AG04450 (cell line): ENCODE results near the gene GPRIN3. TPM values are rescaled to one million over a fixed set of nuclear protein-coding genes. Genes with fewer than 3 reads are reported as not detected.

ENCODE experiments used
- CTCF ChIA-PET: fragments of 300-600, 350-600 bp; formaldehyde crosslinking; extraction: SDS; loops from one replicate; lab custom pipeline; 2022; ENCODE audit warnings: antibody characterized with exemption, inconsistent platforms; lab: Charles Lee
- POLR2A ChIA-PET: fragments of 350-600 bp; formaldehyde crosslinking; extraction: SDS; loops from one replicate; lab custom pipeline; 2021; ENCODE audit warnings: antibody characterized with exemption, inconsistent platforms; lab: Yijun Ruan, JAX
- DNase-seq: peaks from one replicate; pipeline ENCODE4 v3.0.0-alpha.2; 2011; ENCODE audit warnings: low read depth, low spot score
- H3K27ac ChIP-seq: one replicate; pipeline ENCODE4 v1.5.1; 2012; ENCODE audit warnings: low read depth, low read length, control low read depth
- H3K27me3 ChIP-seq: one replicate; pipeline ENCODE4 v1.6.0; 2012; ENCODE audit warnings: low read length; ENCODE audit not compliant: control insufficient read depth, insufficient read depth
- H3K4me3 ChIP-seq: 2 replicates; pipeline ENCODE4 v1.5.1; 2011; ENCODE audit warnings: mild to moderate bottlenecking, low read depth, low read length, control low read depth
- H3K9me3 ChIP-seq: 2 replicates; pipeline ENCODE4 v1.5.1; 2012; ENCODE audit warnings: low read length; ENCODE audit not compliant: control insufficient read depth, insufficient read depth
- polyA plus RNA-seq: library from polyadenylated mRNA; depleted of rRNA; stranded (reverse); fragments of >200 nt; gene quantifications from 2 replicates; pipeline ENCODE4 v1.2.3, GENCODE V29; 2011
- TF ChIP-seq, protein P1 (sequence below): IDR thresholded peaks from 2 replicates; pipeline ENCODE4 v1.5.1; 2011; ENCODE audit warnings: low read depth, low read length, control low read depth, inconsistent platforms

GPRIN3 gene
- polyA plus RNA-seq, 1 experiment = 0.01 TPM

DNA sequence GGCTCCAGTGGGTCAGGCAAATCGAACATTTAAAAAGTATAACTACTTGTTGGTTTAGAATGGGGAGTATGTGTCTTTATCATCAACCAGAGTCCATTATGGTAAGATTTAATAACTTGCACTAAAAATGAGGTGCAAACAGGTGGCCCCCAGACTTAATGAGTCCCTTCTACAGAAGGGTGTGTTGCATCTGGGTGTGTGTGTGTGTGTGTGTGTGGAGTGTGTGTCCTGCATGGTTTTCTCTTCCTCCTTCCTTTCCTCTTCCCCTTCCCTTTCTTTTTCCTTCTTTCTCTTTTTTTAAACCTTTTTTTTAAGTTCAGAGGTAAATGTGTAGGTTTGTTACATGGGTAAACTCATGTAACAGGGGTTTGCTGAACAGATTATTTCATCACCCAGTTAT is 53.7 kb downstream of the GPRIN3 start:
- ChIA-PET POLR2A (no interaction called here), CTCF (interaction anchor here (0.6 to 1.1 kb wide), 3 partner anchors 12 to 461 kb away, joined by 4 to 6 read pairs (median 4); no protein-coding TSS in a partner anchor)

DNA sequence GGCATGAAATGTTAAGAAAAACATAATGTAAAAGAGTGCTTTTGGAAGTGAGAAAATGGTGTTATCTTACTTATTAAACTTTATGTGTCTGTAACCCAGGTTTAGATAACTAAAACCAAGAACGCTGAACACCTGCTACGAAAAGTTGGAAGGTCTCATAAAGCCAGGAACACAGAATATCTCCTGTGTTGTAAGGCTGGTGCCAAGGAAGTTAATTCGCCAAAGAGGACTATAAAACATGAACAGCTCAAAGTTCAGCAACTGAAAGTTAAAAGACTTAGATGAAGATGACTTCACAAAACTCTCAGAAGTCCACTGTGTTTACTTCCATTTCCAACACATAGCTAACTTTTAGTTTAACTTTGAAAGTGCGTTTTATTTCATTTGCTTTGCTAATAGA is 54.3 kb downstream of the GPRIN3 start:
- CTCF ChIA-PET = interaction anchor here (1.0 kb wide), 1 partner anchor 461 kb away, joined by 6 read pairs; no protein-coding TSS in a partner anchor

More for the DNA sequence above, 53.7 kb downstream of the GPRIN3 start:
- no peaks in the 10 kb centered on the region for H3K9me3 ChIP-seq
- H3K27ac ChIP-seq = no peak overlapping the region
- no peak for DNase-seq
- H3K27me3 ChIP-seq = no peaks in the 10 kb centered on the region
- TF ChIP-seq, protein P1, sequence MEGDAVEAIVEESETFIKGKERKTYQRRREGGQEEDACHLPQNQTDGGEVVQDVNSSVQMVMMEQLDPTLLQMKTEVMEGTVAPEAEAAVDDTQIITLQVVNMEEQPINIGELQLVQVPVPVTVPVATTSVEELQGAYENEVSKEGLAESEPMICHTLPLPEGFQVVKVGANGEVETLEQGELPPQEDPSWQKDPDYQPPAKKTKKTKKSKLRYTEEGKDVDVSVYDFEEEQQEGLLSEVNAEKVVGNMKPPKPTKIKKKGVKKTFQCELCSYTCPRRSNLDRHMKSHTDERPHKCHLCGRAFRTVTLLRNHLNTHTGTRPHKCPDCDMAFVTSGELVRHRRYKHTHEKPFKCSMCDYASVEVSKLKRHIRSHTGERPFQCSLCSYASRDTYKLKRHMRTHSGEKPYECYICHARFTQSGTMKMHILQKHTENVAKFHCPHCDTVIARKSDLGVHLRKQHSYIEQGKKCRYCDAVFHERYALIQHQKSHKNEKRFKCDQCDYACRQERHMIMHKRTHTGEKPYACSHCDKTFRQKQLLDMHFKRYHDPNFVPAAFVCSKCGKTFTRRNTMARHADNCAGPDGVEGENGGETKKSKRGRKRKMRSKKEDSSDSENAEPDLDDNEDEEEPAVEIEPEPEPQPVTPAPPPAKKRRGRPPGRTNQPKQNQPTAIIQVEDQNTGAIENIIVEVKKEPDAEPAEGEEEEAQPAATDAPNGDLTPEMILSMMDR = no peak
- H3K4me3 ChIP-seq = no peak overlapping the region

DNA sequence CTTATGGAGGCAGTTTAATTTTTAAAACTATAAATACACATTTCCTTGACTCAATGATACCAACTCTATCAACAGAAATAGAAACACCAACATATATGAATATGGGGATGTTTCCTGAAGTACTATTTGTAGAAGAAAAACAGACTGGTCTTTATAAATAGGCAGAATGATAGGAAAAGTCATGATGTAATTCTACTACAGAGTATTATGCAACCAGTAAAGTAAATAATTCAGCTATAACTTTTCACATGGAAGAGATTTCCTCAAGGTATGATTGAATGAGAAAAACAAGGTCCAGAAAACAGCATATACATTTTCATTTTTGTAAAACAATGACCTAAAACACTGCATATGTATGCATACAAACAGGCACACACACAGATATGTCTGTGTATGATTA is 56.2 kb downstream of the GPRIN3 start:
- no peaks in the 10 kb centered on the region for H3K9me3 ChIP-seq
- no peak overlapping the region for H3K27ac ChIP-seq
- TF ChIP-seq, protein P1 = no peak
- DNase-seq = no peak
- POLR2A ChIA-PET = no interaction called here
- H3K4me3 ChIP-seq = no peak overlapping the region
- CTCF ChIA-PET = interaction anchor here (0.8 to 2.4 kb wide), 2 partner anchors 24 to 201 kb away, joined by 3 to 8 read pairs; no protein-coding TSS in a partner anchor
- H3K27me3 ChIP-seq = no peaks in the 10 kb centered on the region

More for the DNA sequence above, 54.3 kb downstream of the GPRIN3 start:
- Histone ChIP-seq H3K4me3 (no peak overlapping the region), H3K27me3 (no peaks in the 10 kb centered on the region), H3K9me3 (no peaks in the 10 kb centered on the region), H3K27ac (no peak overlapping the region)
- POLR2A ChIA-PET = no interaction called here
- DNase-seq = no peak
- TF ChIP-seq, protein P1 = no peak

DNA sequence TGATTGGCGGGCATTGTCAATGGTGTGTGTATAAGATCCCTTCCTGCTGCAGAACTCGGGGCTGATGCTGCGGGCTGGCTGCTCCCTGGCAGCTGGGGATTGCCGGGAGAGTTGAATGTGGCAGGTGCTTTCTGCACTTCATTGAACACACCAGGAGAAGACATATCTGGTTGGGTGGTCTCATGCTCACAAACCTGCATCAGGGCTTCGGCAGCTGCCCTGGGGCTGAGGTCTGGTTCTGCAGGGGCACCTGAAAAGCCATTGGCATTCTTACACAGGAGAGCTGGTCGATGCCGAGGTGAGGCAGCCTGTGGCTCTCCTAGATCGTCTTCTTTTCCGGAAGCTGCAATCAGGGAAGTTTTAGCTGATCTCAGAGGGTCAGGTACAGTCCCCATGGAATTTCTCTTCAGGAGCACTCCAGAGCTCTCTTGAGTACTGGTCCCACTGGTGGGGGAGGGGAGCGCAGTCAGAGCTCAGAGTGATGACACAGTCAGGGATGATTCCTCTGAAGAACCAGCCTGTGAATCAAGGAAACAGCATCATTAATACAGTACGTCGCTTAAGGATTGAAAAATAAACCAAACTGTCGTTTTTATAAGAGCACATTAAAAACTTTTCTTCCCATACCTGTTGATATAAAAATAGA is 57.8 kb downstream of the GPRIN3 start:
- TF ChIP-seq, protein P1 = no peak
- DNase-seq = no peak
- ChIA-PET CTCF (interaction anchor here (2.4 kb wide), 1 partner anchor 23 kb away, joined by 8 read pairs; no protein-coding TSS in a partner anchor), POLR2A (no interaction called here)
- no peaks in the 10 kb centered on the region for H3K9me3 ChIP-seq
- no peaks in the 10 kb centered on the region for H3K27me3 ChIP-seq
- no peak overlapping the region for H3K27ac ChIP-seq
- no peak overlapping the region for H3K4me3 ChIP-seq

DNA sequence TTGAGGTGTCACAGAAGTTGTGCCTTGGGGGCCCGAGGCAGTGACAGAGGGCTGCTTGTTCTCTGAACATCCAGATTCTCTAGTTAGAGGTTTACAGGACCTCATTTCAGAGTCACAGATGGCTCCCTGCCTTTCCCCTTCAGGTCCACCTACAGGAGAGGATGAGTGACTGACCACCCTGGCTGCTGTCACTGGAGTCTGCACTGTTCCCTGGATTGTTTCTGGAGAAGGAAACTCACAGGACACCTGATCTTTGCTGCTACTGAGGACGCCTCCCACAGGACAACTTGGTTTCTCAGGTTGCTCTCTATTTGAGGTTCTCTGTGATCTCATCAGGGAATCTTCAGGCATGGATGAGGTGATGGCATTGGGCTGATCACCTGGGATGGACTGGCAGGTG is 58.3 kb downstream of the GPRIN3 start:
- H3K27me3 ChIP-seq = no peaks in the 10 kb centered on the region
- no peaks in the 10 kb centered on the region for H3K9me3 ChIP-seq
- no peak overlapping the region for H3K4me3 ChIP-seq
- DNase-seq = no peak
- TF ChIP-seq, protein P1 = no peak
- no peak overlapping the region for H3K27ac ChIP-seq
- ChIA-PET POLR2A (no interaction called here), CTCF (no interaction called here)
